ENCODE data around the gene ZNF608.

Gene ZNF608

GRCh38 chr5:124719113-124719967 is 27.1 kb downstream of the ZNF608 start:
- H3K27ac Mint-ChIP-seq = no peak overlapping the region

GRCh38 chr5:124718380-124718789 is 28.1 kb downstream of the ZNF608 start:
- Mint-ChIP-seq H3K4me3 (no peak overlapping the region), H3K4me1 (no peaks in the 10 kb centered on the region), H3K27ac (no peak overlapping the region), H3K9me3 (no peaks in the 10 kb centered on the region), H3K27me3 (no peaks in the 10 kb centered on the region)
- ATAC-seq = no peak
- DNase-seq = no peak

More at GRCh38 chr5:124719113-124719967, 27.1 kb downstream of the ZNF608 start:
- Mint-ChIP-seq H3K4me1 (no peaks in the 10 kb centered on the region), H3K9me3 (no peaks in the 10 kb centered on the region), H3K4me3 (no peak overlapping the region), H3K27me3 (no peaks in the 10 kb centered on the region)
- no peak for DNase-seq
- ATAC-seq = no peak

GRCh38 chr5:124716169-124716568 is 30.3 kb downstream of the ZNF608 start:
- ATAC-seq (no peak), DNase-seq (no peak)
- H3K27ac Mint-ChIP-seq = no peak overlapping the region
- H3K27me3 Mint-ChIP-seq = no peaks in the 10 kb centered on the region
- peaks cover 0 to 14% of the 10 kb centered on the region in 2 donors for H3K9me3 Mint-ChIP-seq
- no peak overlapping the region for H3K4me3 Mint-ChIP-seq
- no peaks in the 10 kb centered on the region for H3K4me1 Mint-ChIP-seq

- Mint-ChIP-seq H3K27ac (no peak overlapping the region), H3K4me3 (no peak overlapping the region), H3K9me3 (peaks cover 0 to 14% of the 10 kb centered on the region in 2 donors), H3K4me1 (no peaks in the 10 kb centered on the region), H3K27me3 (no peaks in the 10 kb centered on the region)
- ATAC-seq (no peak), DNase-seq (no peak)
These were observed 31.5 kb downstream of the ZNF608 start for GRCh38 chr5:124714910-124715309.

GRCh38 chr5:124713595-124713994 is 32.8 kb downstream of the ZNF608 start:
- Mint-ChIP-seq H3K9me3 (peaks cover 0 to 14% of the 10 kb centered on the region in 2 donors), H3K4me3 (no peak overlapping the region), H3K27me3 (no peaks in the 10 kb centered on the region), H3K4me1 (no peaks in the 10 kb centered on the region), H3K27ac (no peak overlapping the region)
- ATAC-seq = no peak
- DNase-seq = no peak

GRCh38 chr5:124712731-124713305 is 33.6 kb downstream of the ZNF608 start:
- no peak for DNase-seq
- H3K4me3 Mint-ChIP-seq = no peak overlapping the region
- no peak for ATAC-seq
- H3K27me3 Mint-ChIP-seq = peaks cover 2% of the 10 kb centered on the region
- peaks cover 0 to 14% of the 10 kb centered on the region in 2 donors for H3K9me3 Mint-ChIP-seq
- H3K27ac Mint-ChIP-seq = no peak overlapping the region
- H3K4me1 Mint-ChIP-seq = no peaks in the 10 kb centered on the region

- Mint-ChIP-seq H3K4me1 (no peaks in the 10 kb centered on the region), H3K9me3 (peaks cover 0 to 12% of the 10 kb centered on the region in 2 donors), H3K27ac (no peak overlapping the region), H3K27me3 (peaks cover 17% of the 10 kb centered on the region), H3K4me3 (no peak overlapping the region)
- ATAC-seq (no peak), DNase-seq (no peak)
These were observed 38.4 kb downstream of the ZNF608 start for GRCh38 chr5:124708086-124708485.

GRCh38 chr5:124707520-124707919 is 38.9 kb downstream of the ZNF608 start:
- H3K9me3 Mint-ChIP-seq = peaks cover 0 to 7% of the 10 kb centered on the region in 2 donors
- H3K27me3 Mint-ChIP-seq = peaks cover 17% of the 10 kb centered on the region
- no peak overlapping the region for H3K4me3 Mint-ChIP-seq
- H3K4me1 Mint-ChIP-seq = no peaks in the 10 kb centered on the region
- ATAC-seq (no peak), DNase-seq (no peak)
- no peak overlapping the region for H3K27ac Mint-ChIP-seq

- no peak for DNase-seq
- Mint-ChIP-seq H3K27ac (no peak overlapping the region), H3K9me3 (no peaks in the 10 kb centered on the region), H3K27me3 (peaks cover 17% of the 10 kb centered on the region), H3K4me1 (no peaks in the 10 kb centered on the region), H3K4me3 (no peak overlapping the region)
- ATAC-seq = no peak
These were observed 39.6 kb downstream of the ZNF608 start for GRCh38 chr5:124706729-124707361.

- no peak for ATAC-seq
- Mint-ChIP-seq H3K27ac (no peak overlapping the region), H3K4me3 (no peak overlapping the region)
These were observed 40.4 kb downstream of the ZNF608 start for GRCh38 chr5:124706051-124706450.

GRCh38 chr5:124705577-124705976 is 40.9 kb downstream of the ZNF608 start:
- Mint-ChIP-seq H3K27ac (no peak overlapping the region), H3K27me3 (peaks cover 17% of the 10 kb centered on the region), H3K9me3 (no peaks in the 10 kb centered on the region), H3K4me3 (no peak overlapping the region), H3K4me1 (no peaks in the 10 kb centered on the region)
- ATAC-seq = no peak
- no peak for DNase-seq

More at GRCh38 chr5:124706051-124706450, 40.4 kb downstream of the ZNF608 start:
- no peaks in the 10 kb centered on the region for H3K9me3 Mint-ChIP-seq
- no peak for DNase-seq
- H3K27me3 Mint-ChIP-seq = peaks cover 17% of the 10 kb centered on the region
- no peaks in the 10 kb centered on the region for H3K4me1 Mint-ChIP-seq

- no peak for ATAC-seq
These were observed 41.7 kb downstream of the ZNF608 start for GRCh38 chr5:124704594-124705284.

GRCh38 chr5:124703995-124704394 is 42.4 kb downstream of the ZNF608 start:
- DNase-seq (no peak), ATAC-seq (no peak)
- Mint-ChIP-seq H3K9me3 (no peaks in the 10 kb centered on the region), H3K4me3 (no peak overlapping the region), H3K27ac (no peak overlapping the region), H3K4me1 (no peaks in the 10 kb centered on the region), H3K27me3 (peaks cover 17% of the 10 kb centered on the region)

More at GRCh38 chr5:124704594-124705284, 41.7 kb downstream of the ZNF608 start:
- DNase-seq = no peak
- H3K27me3 Mint-ChIP-seq = peaks cover 17% of the 10 kb centered on the region
- H3K27ac Mint-ChIP-seq = no peak overlapping the region
- no peaks in the 10 kb centered on the region for H3K9me3 Mint-ChIP-seq
- no peak overlapping the region for H3K4me3 Mint-ChIP-seq
- H3K4me1 Mint-ChIP-seq = no peaks in the 10 kb centered on the region

- DNase-seq (no peak), ATAC-seq (no peak)
- H3K27ac Mint-ChIP-seq = no peak overlapping the region
These were observed 43.9 kb downstream of the ZNF608 start for GRCh38 chr5:124702525-124702924.

GRCh38 chr5:124701873-124702425 is 44.5 kb downstream of the ZNF608 start:
- H3K27ac Mint-ChIP-seq = no peak overlapping the region
- H3K27me3 Mint-ChIP-seq = peaks cover 6% of the 10 kb centered on the region
- no peak overlapping the region for H3K4me3 Mint-ChIP-seq
- no peaks in the 10 kb centered on the region for H3K4me1 Mint-ChIP-seq
- ATAC-seq (no peak), DNase-seq (no peak)
- H3K9me3 Mint-ChIP-seq = no peaks in the 10 kb centered on the region

More at GRCh38 chr5:124702525-124702924, 43.9 kb downstream of the ZNF608 start:
- no peaks in the 10 kb centered on the region for H3K9me3 Mint-ChIP-seq
- peaks cover 12% of the 10 kb centered on the region for H3K27me3 Mint-ChIP-seq
- no peak overlapping the region for H3K4me3 Mint-ChIP-seq
- no peaks in the 10 kb centered on the region for H3K4me1 Mint-ChIP-seq
